ENCODE measurements around the gene CBLL2.

DNA sequence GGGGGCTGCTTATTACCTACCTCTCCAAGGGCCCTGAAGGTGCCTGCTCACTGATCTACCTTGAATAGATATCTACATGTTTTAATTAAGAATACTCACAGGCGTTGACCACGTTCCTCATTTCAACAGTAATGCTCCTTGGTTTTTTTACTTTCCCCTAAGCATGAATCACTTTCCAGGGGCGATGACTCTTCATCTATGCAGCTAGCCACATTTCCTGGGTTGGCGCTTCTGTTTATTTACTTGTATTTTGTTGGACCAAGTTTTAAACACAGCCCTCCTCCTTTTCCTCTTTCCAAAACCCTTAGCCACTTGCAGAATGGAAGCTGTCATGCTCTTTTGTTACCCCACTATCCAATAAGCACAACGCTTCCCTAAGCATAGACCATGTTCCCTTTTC lies 50.8 kb downstream of the CBLL2 start:
- TF ChIP-seq, protein P1, sequence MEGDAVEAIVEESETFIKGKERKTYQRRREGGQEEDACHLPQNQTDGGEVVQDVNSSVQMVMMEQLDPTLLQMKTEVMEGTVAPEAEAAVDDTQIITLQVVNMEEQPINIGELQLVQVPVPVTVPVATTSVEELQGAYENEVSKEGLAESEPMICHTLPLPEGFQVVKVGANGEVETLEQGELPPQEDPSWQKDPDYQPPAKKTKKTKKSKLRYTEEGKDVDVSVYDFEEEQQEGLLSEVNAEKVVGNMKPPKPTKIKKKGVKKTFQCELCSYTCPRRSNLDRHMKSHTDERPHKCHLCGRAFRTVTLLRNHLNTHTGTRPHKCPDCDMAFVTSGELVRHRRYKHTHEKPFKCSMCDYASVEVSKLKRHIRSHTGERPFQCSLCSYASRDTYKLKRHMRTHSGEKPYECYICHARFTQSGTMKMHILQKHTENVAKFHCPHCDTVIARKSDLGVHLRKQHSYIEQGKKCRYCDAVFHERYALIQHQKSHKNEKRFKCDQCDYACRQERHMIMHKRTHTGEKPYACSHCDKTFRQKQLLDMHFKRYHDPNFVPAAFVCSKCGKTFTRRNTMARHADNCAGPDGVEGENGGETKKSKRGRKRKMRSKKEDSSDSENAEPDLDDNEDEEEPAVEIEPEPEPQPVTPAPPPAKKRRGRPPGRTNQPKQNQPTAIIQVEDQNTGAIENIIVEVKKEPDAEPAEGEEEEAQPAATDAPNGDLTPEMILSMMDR (IDR thresholded peaks at IDR 0.05) = no peak
- TF ChIP-seq POLR2A (IDR thresholded peaks at IDR 0.05) = no peak

Data from body of pancreas (tissue), 4 donors.